LoVo (cell line): ENCODE data around the gene ETV5.
"Not testable (repeated sequence)": the region's sequence is repeated elsewhere in the genome, so short reads cannot be mapped to it uniquely, and the experiment has no call there.

Source experiments
- DNase-seq: peaks from one replicate; pipeline ENCODE4 v3.0.0-alpha.2; 2016; ENCODE audit warnings: low spot score

Gene ETV5

GRCh38 chr3:186021673-186022362 is 87.1 kb downstream of the ETV5 start:
- no peak for DNase-seq

- not testable (repeated sequence) for DNase-seq
Measured at GRCh38 chr3:186021250-186021649, 87.6 kb downstream of the ETV5 start.

GRCh38 chr3:186019288-186019687 is 89.6 kb downstream of the ETV5 start:
- DNase-seq, result not testable (repeated sequence)

- DNase-seq, result no peak
Measured at GRCh38 chr3:186014866-186015265, 94.0 kb downstream of the ETV5 start.

DNA sequence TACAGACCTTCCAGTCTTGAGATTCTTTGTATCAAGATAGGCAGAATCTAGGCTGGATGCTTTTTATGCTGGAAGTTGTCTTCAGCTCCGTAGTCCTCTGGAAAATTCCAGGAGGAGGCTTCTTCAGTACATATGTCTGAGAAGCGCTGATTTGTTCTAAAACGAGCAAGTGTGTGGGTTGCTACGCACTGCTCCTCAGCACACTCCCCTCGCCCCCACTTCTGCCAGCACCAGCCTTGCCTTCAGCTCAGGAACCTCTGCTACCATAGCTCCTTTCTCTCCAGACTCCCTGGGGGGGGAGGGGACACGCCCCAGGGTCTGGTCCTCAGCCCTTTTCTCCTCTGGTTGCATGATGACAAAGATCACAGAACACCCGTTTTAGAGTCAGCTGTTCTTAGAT is 95.6 kb downstream of the ETV5 start:
- no peak for DNase-seq

GRCh38 chr3:186012137-186012536 is 96.8 kb downstream of the ETV5 start:
- no peak for DNase-seq

DNA sequence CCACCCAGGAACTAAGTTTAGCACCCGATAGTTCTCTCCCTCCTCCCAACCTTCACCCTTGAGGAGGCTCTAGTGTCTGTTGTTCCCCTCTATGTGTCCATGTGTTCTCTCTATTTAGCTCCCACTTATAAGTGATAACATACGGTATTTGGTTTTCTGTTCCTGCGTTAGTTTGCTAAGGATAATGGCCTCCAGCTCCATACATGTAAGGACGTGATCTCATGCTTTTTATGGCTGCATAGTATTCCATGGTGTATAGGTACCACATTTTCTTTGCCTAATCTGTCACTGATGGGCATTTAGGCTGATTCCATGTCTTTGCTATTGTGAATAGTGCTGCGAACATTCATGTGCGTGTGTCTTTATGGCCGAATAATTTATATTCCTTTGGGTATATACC is 104.2 kb downstream of the ETV5 start:
- no peak for DNase-seq

DNA sequence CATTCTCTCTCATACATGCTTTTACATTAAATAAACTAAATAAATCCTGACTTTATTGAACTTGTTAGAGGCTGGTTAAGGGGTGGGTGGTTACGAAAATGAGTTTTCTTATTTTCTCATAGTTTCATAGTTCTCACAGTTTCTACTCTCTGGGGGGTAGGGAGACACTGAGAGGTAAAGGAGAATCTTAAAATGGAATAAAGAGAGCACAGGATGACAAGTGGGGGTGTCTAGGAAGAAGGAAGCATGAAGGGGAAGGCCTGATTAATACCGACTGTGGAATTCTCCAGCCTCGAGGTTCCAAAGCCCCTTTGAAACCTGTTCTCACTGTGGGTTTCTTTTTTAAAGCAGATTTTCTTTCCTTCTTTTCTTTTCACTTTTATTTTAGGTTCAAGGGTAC is 104.7 kb downstream of the ETV5 start:
- DNase-seq, result no peak

- no peak for DNase-seq
Measured at GRCh38 chr3:186003610-186004009, 105.3 kb downstream of the ETV5 start.

GRCh38 chr3:186002884-186003472 is 105.9 kb downstream of the ETV5 start:
- no peak for DNase-seq

DNA sequence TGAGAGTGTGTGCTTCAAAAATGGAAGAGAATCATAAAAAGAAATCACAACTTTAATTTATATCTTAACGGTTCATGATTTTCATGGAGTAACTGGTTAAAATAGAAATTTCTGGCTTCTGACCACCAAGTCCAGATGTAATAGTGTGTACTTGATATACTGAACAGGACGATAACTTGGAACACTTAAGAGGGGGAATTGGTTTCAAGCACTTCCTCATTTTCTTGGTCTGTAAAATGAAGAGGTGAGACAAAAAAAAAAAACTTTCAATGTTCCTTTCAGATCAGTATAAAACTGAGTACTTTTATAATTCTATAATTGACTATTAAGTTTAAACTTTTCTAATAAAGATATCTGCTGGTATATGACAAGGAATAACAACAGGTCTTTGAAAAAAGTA is 107.0 kb downstream of the ETV5 start:
- DNase-seq, result no peak

DNA sequence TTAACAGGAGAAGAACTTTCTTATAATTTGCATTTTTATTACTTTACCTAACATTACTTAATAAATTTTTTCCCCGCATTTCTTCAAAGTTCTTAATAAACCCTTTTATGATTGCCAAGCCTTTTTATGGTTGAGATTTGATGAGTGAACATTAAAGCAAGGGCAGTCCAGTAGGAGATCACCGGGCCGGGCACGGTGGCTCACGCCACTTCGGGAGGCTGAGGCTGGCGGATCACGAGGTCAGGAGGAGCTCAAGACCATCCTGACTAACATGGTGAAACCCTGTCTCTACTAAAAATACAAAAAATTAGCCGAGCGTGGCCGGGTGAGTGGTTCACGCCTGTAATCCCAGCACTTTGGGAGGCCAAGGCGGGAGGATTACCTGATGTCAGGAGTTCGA is 109.7 kb downstream of the ETV5 start:
- no peak for DNase-seq

- DNase-seq, result no peak
Measured at GRCh38 chr3:185998136-185998535, 110.8 kb downstream of the ETV5 start.

GRCh38 chr3:185997130-185997529 is 111.8 kb downstream of the ETV5 start:
- no peak for DNase-seq
